ENCODE data around the gene AOPEP.
"Not testable (repeated sequence)": the region's sequence is repeated elsewhere in the genome, so short reads cannot be mapped to it uniquely, and the experiment has no call there.

DNA sequence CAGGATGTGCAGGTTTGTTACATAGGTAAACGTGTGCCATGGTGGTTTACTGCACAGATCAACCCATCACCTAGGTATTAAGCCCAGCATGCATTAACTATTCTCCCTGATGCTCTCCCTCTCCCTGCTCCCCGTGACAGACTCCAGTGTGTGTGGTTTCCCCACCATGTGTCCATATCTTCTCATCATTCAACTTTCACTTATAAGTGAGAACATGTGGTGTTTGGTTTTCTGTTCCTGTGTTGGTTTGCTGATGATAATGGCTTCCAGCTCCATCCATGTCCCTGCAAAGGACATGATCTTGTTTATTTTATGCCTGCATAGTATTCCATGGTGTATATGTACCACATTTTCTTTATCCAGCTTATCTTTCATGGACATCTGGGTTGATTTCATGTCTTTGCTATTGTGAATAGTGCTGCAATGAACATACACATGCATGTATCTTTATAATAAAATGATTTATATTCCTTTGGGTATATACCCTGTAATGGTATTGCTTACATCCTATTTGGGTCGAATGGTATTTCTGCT, 103.6 kb downstream of the AOPEP start:
- TF ChIP-seq, protein P1, sequence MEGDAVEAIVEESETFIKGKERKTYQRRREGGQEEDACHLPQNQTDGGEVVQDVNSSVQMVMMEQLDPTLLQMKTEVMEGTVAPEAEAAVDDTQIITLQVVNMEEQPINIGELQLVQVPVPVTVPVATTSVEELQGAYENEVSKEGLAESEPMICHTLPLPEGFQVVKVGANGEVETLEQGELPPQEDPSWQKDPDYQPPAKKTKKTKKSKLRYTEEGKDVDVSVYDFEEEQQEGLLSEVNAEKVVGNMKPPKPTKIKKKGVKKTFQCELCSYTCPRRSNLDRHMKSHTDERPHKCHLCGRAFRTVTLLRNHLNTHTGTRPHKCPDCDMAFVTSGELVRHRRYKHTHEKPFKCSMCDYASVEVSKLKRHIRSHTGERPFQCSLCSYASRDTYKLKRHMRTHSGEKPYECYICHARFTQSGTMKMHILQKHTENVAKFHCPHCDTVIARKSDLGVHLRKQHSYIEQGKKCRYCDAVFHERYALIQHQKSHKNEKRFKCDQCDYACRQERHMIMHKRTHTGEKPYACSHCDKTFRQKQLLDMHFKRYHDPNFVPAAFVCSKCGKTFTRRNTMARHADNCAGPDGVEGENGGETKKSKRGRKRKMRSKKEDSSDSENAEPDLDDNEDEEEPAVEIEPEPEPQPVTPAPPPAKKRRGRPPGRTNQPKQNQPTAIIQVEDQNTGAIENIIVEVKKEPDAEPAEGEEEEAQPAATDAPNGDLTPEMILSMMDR (conservative IDR thresholded peaks at IDR 0.05; ENCODE audit: low read length), result not testable (repeated sequence)
- TF ChIP-seq EZH2phosphoT487 (IDR thresholded peaks at IDR 0.05; ENCODE audit: borderline replicate concordance), result not testable (repeated sequence)
